Endothelial cell (in vitro differentiated cells): Measurements from ENCODE around the gene HHAT. TPM values are rescaled to one million over a fixed set of nuclear protein-coding genes. Genes with fewer than 3 reads are reported as not detected.

Experiments used
- DNase-seq: peaks from one replicate; pipeline ENCODE4 v3.0.0; 2021; ENCODE audit warnings: low spot score
- H3K27ac Mint-ChIP-seq: one replicate; pipeline ENCODE4 v1.8.0; 2021; ENCODE audit warnings: mixed read lengths, inconsistent platforms; ENCODE audit not compliant: unreplicated experiment
- H3K27me3 Mint-ChIP-seq: one replicate; pipeline ENCODE4 v1.8.0; 2021; ENCODE audit warnings: mild to moderate bottlenecking, moderate library complexity, mixed read lengths, inconsistent platforms; ENCODE audit not compliant: unreplicated experiment
- H3K36me3 Mint-ChIP-seq: one replicate; pipeline ENCODE4 v1.8.0; 2021; ENCODE audit warnings: mild to moderate bottlenecking, low read depth, mixed read lengths, inconsistent platforms; ENCODE audit not compliant: unreplicated experiment
- H3K4me1 Mint-ChIP-seq: one replicate; pipeline ENCODE4 v1.8.0; 2021; ENCODE audit warnings: mild to moderate bottlenecking, mixed read lengths, inconsistent platforms; ENCODE audit not compliant: unreplicated experiment
- H3K4me3 Mint-ChIP-seq: one replicate; pipeline ENCODE4 v1.8.0; 2021; ENCODE audit warnings: mild to moderate bottlenecking, mixed read lengths, inconsistent platforms; ENCODE audit not compliant: unreplicated experiment
- H3K9me3 Mint-ChIP-seq: one replicate; pipeline ENCODE4 v1.8.0; 2021; ENCODE audit warnings: mixed read lengths, inconsistent platforms; ENCODE audit not compliant: unreplicated experiment
- total RNA-seq: library from RNA; stranded (reverse); fragmentation: NEBNext Ultra II Directional; extraction: Animal tissue kit (Norgen Biotek cat#: 25700); gene quantifications from one replicate; pipeline ENCODE4 v1.2.1, GENCODE V29; 2021; ENCODE audit not compliant: unreplicated experiment
- TF ChIP-seq, protein P1 (sequence below): fragments of 200-600 bp; sonication (generic); IDR thresholded peaks from one replicate; pipeline ENCODE4 v1.5.0; 2021; ENCODE audit warnings: antibody characterized with exemption; ENCODE audit not compliant: unreplicated experiment

The HHAT gene
- total RNA-seq, 1 donor from 2014 or later, result 6.0 TPM

- Mint-ChIP-seq H3K27ac (no peak overlapping the region), H3K4me1 (peaks cover 5% of the 10 kb centered on the region), H3K9me3 (no peaks in the 10 kb centered on the region), H3K4me3 (no peak overlapping the region), H3K36me3 (no peaks in the 10 kb centered on the region), H3K27me3 (no peaks in the 10 kb centered on the region)
- no peak for DNase-seq
- TF ChIP-seq, protein P1, sequence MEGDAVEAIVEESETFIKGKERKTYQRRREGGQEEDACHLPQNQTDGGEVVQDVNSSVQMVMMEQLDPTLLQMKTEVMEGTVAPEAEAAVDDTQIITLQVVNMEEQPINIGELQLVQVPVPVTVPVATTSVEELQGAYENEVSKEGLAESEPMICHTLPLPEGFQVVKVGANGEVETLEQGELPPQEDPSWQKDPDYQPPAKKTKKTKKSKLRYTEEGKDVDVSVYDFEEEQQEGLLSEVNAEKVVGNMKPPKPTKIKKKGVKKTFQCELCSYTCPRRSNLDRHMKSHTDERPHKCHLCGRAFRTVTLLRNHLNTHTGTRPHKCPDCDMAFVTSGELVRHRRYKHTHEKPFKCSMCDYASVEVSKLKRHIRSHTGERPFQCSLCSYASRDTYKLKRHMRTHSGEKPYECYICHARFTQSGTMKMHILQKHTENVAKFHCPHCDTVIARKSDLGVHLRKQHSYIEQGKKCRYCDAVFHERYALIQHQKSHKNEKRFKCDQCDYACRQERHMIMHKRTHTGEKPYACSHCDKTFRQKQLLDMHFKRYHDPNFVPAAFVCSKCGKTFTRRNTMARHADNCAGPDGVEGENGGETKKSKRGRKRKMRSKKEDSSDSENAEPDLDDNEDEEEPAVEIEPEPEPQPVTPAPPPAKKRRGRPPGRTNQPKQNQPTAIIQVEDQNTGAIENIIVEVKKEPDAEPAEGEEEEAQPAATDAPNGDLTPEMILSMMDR, result no peak
Observed at GRCh38 chr1:210469441-210469840, 140.7 kb downstream of the HHAT start.

GRCh38 chr1:210475321-210475720 is 146.6 kb downstream of the HHAT start:
- Mint-ChIP-seq H3K9me3 (no peaks in the 10 kb centered on the region), H3K36me3 (no peaks in the 10 kb centered on the region), H3K27ac (no peak overlapping the region), H3K27me3 (no peaks in the 10 kb centered on the region), H3K4me3 (no peak overlapping the region), H3K4me1 (peaks cover 5% of the 10 kb centered on the region)
- TF ChIP-seq, protein P1, result no peak
- DNase-seq, result no peak

DNA sequence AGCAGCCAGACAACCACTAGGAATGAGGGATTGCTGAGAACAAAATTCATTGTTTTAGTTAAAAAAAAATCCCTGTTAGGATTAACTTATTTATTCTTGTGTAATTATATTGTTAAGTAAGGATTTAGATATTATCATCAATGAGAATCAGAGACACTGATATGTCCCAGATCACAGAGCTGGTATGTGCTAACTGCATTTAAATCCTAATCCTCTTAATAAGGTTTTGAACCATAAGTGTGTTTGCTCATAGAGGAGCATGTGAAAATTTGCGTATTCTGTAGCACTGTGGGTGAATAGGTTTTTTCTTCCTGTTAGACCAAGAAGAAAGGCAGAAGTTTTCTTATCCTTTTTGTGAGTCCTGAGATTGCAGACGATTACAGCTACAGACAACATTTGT is 147.1 kb downstream of the HHAT start:
- H3K4me3 Mint-ChIP-seq, result no peak overlapping the region
- no peaks in the 10 kb centered on the region for H3K36me3 Mint-ChIP-seq
- H3K27me3 Mint-ChIP-seq, result no peaks in the 10 kb centered on the region
- TF ChIP-seq, protein P1, result no peak
- peaks cover 5% of the 10 kb centered on the region for H3K4me1 Mint-ChIP-seq
- no peaks in the 10 kb centered on the region for H3K9me3 Mint-ChIP-seq
- DNase-seq, result no peak
- no peak overlapping the region for H3K27ac Mint-ChIP-seq

DNA sequence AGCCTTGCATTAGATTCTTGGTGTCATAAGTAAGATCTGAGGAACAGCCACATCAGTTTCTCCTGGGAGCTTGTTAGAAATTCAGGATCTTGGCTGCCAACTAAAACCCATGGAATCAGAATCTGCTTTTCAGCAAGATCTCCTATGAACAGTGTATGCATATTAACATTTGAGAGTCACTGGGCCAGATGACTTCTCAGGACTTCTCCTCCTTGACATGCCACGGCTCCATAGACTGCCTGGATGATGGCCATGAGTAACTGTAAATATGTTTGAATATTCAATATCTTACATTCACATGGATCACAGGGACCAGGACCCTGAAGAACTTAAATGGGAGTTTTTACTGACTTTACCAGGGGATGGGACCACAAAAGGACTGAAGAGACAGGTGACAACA is 148.0 kb downstream of the HHAT start:
- no peaks in the 10 kb centered on the region for H3K36me3 Mint-ChIP-seq
- H3K9me3 Mint-ChIP-seq, result no peaks in the 10 kb centered on the region
- no peak overlapping the region for H3K27ac Mint-ChIP-seq
- H3K4me3 Mint-ChIP-seq, result no peak overlapping the region
- no peaks in the 10 kb centered on the region for H3K27me3 Mint-ChIP-seq
- TF ChIP-seq, protein P1, result no peak
- peaks cover 5% of the 10 kb centered on the region for H3K4me1 Mint-ChIP-seq
- no peak for DNase-seq

DNA sequence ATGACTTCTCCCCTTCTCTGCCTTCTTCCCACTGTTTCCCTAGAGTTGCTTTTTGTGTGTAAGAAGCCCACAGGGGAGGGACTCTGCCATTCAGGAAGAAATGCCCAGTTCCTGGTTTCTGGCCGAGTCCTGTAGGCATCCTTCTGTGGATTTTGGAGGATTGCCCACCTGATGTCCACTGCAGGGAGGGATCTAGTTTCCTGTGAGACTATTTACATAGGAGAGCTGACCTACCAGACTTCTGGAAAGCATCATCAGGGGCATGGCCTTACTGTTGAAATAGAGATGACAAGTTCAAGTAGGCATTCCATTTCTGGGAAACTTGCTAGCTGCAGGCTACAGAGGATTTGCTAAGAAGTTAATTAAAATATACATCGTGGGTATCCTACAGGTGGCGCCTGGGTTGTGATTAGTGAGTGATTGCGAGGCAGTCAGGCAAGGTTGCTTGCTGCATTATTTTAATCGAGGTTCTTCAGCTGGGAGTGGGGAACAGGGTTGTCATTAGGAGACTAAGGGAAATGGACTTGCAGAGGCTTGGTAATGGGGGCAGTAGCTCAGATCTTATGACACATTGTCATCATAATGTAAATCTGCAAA is 148.7 kb downstream of the HHAT start:
- Mint-ChIP-seq H3K4me1 (peaks cover 5% of the 10 kb centered on the region), H3K27me3 (no peaks in the 10 kb centered on the region), H3K27ac (no peak overlapping the region), H3K4me3 (no peak overlapping the region), H3K36me3 (no peaks in the 10 kb centered on the region), H3K9me3 (no peaks in the 10 kb centered on the region)
- TF ChIP-seq, protein P1, result no peak
- no peak for DNase-seq
